H1 (cell line): Measurements from ENCODE around the gene DGKI. TPM values are rescaled to one million over a fixed set of nuclear protein-coding genes. Genes with fewer than 3 reads are reported as not detected.

Experiments
- BCL11A ChIP-seq, 2 experiments: IDR thresholded peaks; one replicate each; pipeline ENCODE4 v1.6.1; 2011; ENCODE audit warnings: low read depth in 2 of 2, low read length in 2 of 2, mild to moderate bottlenecking in 2 of 2
- CHD2 ChIP-seq: IDR thresholded peaks from 2 replicates; pipeline ENCODE4 v1.6.1; 2012; ENCODE audit warnings: low read length, improper control_type of control experiment
- CHD7 ChIP-seq: fragments of 300-600 bp; sonication (generic); IDR thresholded peaks from 2 replicates; pipeline ENCODE4 v1.7.1; 2012; ENCODE audit warnings: low read length, moderate library complexity, mild to moderate bottlenecking, inconsistent platforms; ENCODE audit not compliant: insufficient replicate concordance
- HDAC6 ChIP-seq: IDR thresholded peaks from one replicate; pipeline ENCODE4 v1.7.1; 2012; ENCODE audit warnings: low read depth, mild to moderate bottlenecking, inconsistent platforms, low read length, moderate library complexity
- JUN ChIP-seq: IDR thresholded peaks from 2 replicates; pipeline ENCODE4 v1.6.1; 2011; ENCODE audit warnings: low read depth, mild to moderate bottlenecking, improper control_type of control experiment, low read length
- POLR2A ChIP-seq, 2 experiments: IDR thresholded peaks; 1 replicate in 1 of 2; 2 replicates in 1 of 2; pipeline ENCODE4 v1.6.1; 2011; ENCODE audit warnings: low read depth in 2 of 2, low read length in 2 of 2, mild to moderate bottlenecking in 2 of 2; ENCODE audit errors: control extremely low read depth in 1 of 2
- RAD21 ChIP-seq, 2 experiments: IDR thresholded peaks in 1 of 2; conservative IDR thresholded peaks in 1 of 2; 2 replicates each; pipeline ENCODE4 v1.6.1; 2011; ENCODE audit warnings: low read depth in 2 of 2, low read length in 2 of 2, improper control_type of control experiment in 1 of 2, inconsistent platforms in 1 of 2, mild to moderate bottlenecking in 1 of 2, moderate library complexity in 1 of 2
- RNF2 ChIP-seq: fragments of 200-900, 300-1000 bp; sonication (generic); IDR thresholded peaks from 2 replicates; pipeline ENCODE4 v1.7.1; 2016; ENCODE audit warnings: borderline replicate concordance, low read depth, mild to moderate bottlenecking, antibody characterized with exemption, low read length; ENCODE audit not compliant: poor library complexity, severe bottlenecking; ENCODE audit errors: missing control alignments
- RXRA ChIP-seq: IDR thresholded peaks from 2 replicates; pipeline ENCODE4 v1.6.1; 2011; ENCODE audit warnings: low read depth, mild to moderate bottlenecking, low read length, moderate library complexity; ENCODE audit not compliant: insufficient read depth
- TEAD4 ChIP-seq: IDR thresholded peaks from 2 replicates; pipeline ENCODE4 v1.6.1; 2012; ENCODE audit warnings: low read depth, low read length, inconsistent platforms, mixed read lengths
- polyA plus RNA-seq, 7 experiments: library from polyadenylated mRNA; depleted of rRNA in 3 of 7; stranded (reverse) in 5 of 7; unstranded in 2 of 7; fragments of >200 nt in 5 of 7; fragments of 200-250 nt in 2 of 7; gene quantifications; 1 replicate in 5 of 7; 2 replicates in 1 of 7; 4 replicates in 1 of 7; pipeline versions ENCODE4 v1.2.1 to v1.2.3, GENCODE V29; 2011 to 2013; ENCODE audit warnings: missing spikeins in 2 of 7, mixed read lengths in 2 of 7
- total RNA-seq: library from RNA; stranded (reverse); fragmentation: NEBNext Ultra II Directional; extraction: Animal tissue kit (Norgen Biotek cat#: 25700); gene quantifications from 2 replicates; pipeline ENCODE4 v1.2.1, GENCODE V29; 2021
- TF ChIP-seq, protein P1 (sequence below): IDR thresholded peaks from 2 replicates; pipeline ENCODE4 v1.6.1; 2012; ENCODE audit warnings: inconsistent platforms

Gene DGKI
- total and polyA plus RNA-seq, 2 of the 8 experiments (the other 6 are each of a cell fraction or from before 2014, with no cell fraction given): 0.20 to 0.71 TPM

GRCh38 chr7:137564677-137565076 lies 282.1 kb downstream of the DGKI start (continued):
- TF ChIP-seq CHD7 (peak; percentile 48), RXRA (no peak), CHD2 (no peak), HDAC6 (no peak), POLR2A (IDR thresholded peaks at IDR 0.05; ENCODE audit: control extremely low read depth in 1 of 2, low read depth in 2 of 2, low read length in 2 of 2) (no peak), BCL11A (IDR thresholded peaks at IDR 0.05; ENCODE audit: low read depth in 2 of 2, low read length in 2 of 2) (no peak), RNF2 (no peak), TEAD4 (peak; percentile 96), JUN (no peak), RAD21 (IDR thresholded peaks at IDR 0.05 in 1 of 2, conservative IDR thresholded peaks at IDR 0.05 in 1 of 2; ENCODE audit: low read depth in 2 of 2, low read length in 2 of 2) (peak; percentile 16 to 36; a peak in 2 of 4 replicates)
- TF ChIP-seq, protein P1, sequence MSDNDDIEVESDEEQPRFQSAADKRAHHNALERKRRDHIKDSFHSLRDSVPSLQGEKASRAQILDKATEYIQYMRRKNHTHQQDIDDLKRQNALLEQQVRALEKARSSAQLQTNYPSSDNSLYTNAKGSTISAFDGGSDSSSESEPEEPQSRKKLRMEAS: peak; percentile 72
